HL-60 (cell line): ENCODE measurements around the gene PLXNB2.

Experiments used
- DNase-seq, 2 experiments: peaks; one replicate each; pipeline ENCODE4 v3.0.0-alpha.2; 2010 to 2020; ENCODE audit warnings: low read depth in 1 of 2, low spot score in 1 of 2
- H3K27ac ChIP-seq: fragments of 250-450 bp; sonication (Bioruptor Pico); replicated peaks from 2 replicates; pipeline ENCODE4 v1.5.1; 2020; ENCODE audit warnings: mild to moderate bottlenecking, moderate library complexity
- H3K27me3 ChIP-seq: fragments of 250-450 bp; sonication (Bioruptor Pico); 2 replicates; pipeline ENCODE4 v1.5.1; 2021; ENCODE audit warnings: mild to moderate bottlenecking, moderate library complexity; ENCODE audit not compliant: insufficient read depth, poor library complexity, severe bottlenecking
- H3K4me3 ChIP-seq: replicated peaks from 2 replicates; pipeline ENCODE4 v1.5.1; 2011; ENCODE audit warnings: mild to moderate bottlenecking, control low read depth, low read length; ENCODE audit not compliant: insufficient read depth
- CTCF ChIP-seq: IDR thresholded peaks from one replicate; pipeline ENCODE4 v1.5.1; 2011; ENCODE audit warnings: low read length, control low read depth, inconsistent platforms; ENCODE audit not compliant: insufficient read depth
- GABPA ChIP-seq: IDR thresholded peaks from 2 replicates; pipeline ENCODE4 v1.6.1; 2012; ENCODE audit warnings: low read depth
- POLR2AphosphoS5 ChIP-seq: IDR thresholded peaks from 2 replicates; pipeline ENCODE4 v1.6.1; 2012; ENCODE audit warnings: low read depth
- REST ChIP-seq: IDR thresholded peaks from 2 replicates; pipeline ENCODE4 v1.6.1; 2012; ENCODE audit warnings: low read depth; ENCODE audit not compliant: insufficient replicate concordance
- SPI1 ChIP-seq: IDR thresholded peaks from 2 replicates; pipeline ENCODE4 v1.6.1; 2012; ENCODE audit warnings: low read depth, mild to moderate bottlenecking, borderline replicate concordance

PLXNB2 gene

GRCh38 chr22:50299785-50300619 lies 7.4 kb downstream of the PLXNB2 start:
- no peak for DNase-seq
- no peak for TF ChIP-seq SPI1
- TF ChIP-seq CTCF, result no peak
- TF ChIP-seq REST, result no peak
- TF ChIP-seq POLR2AphosphoS5, result no peak
- TF ChIP-seq GABPA, result no peak
- H3K4me3 ChIP-seq, result no peak overlapping the region
- no peak overlapping the region for H3K27ac ChIP-seq
- H3K27me3 ChIP-seq, result no peaks in the 10 kb centered on the region

- H3K27me3 ChIP-seq, result no peaks in the 10 kb centered on the region
These were observed 8.3 kb downstream of the PLXNB2 start for GRCh38 chr22:50298937-50299784.

More at GRCh38 chr22:50298937-50299784, 8.3 kb downstream of the PLXNB2 start:
- H3K4me3 ChIP-seq, result no peak overlapping the region
- H3K27ac ChIP-seq, result no peak overlapping the region
- TF ChIP-seq SPI1, result no peak
- no peak for TF ChIP-seq POLR2AphosphoS5
- TF ChIP-seq GABPA, result no peak
- TF ChIP-seq CTCF, result no peak
- no peak for TF ChIP-seq REST
- DNase-seq, result no peak
